ENCODE results near the gene FGF8. TPM values are rescaled to one million over a fixed set of nuclear protein-coding genes. Genes with fewer than 3 reads are reported as not detected.

FGF8 gene
- total and polyA plus RNA-seq, 2 of the 13 experiments (the other 11 are each of a cell fraction or from before 2014, with no cell fraction given), result not detected

DNA sequence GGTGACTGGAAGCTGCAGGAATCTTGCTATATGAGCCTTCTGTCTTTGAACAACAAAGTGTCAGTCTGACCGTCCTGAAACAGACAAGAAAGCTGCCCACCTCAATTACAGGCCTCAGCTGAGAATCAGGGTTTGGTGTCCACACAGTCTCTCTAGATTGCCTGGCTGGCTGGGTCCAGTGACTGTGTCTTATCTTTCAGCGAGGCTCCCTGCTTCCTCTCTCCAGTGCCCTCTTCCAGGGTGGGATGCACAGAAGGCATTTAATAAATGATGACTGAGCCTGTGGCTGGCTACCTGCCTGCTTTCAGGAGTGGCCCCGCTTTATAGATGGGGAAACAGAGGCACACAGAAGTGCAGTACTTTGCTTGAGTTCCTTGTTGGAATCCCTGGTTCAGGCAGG lies 27.4 kb downstream of the FGF8 start:
- intact Hi-C loops (cut with micrococcal nuclease; ENCODE audit: unreplicated experiment), result no loop called here
- Histone ChIP-seq H3K9ac (ENCODE audit: insufficient read depth, low read depth, low read length) (no peak overlapping the region), H3K27ac (ENCODE audit: extremely low read length, insufficient read depth, low read length) (no peak overlapping the region), H4K20me1 (ENCODE audit: insufficient read depth, low read length) (no peaks in the 10 kb centered on the region), H3K4me3 (replicated peaks in 1 of 3; ENCODE audit: insufficient read depth in 1 of 3, low read depth in 2 of 3, low read length in 3 of 3) (no peak overlapping the region), H3K9me3 (ENCODE audit: low read length) (no peaks in the 10 kb centered on the region), H2AFZ (ENCODE audit: low read length) (no peak overlapping the region), H3K27me3 (ENCODE audit: control insufficient read depth in 1 of 2, insufficient read depth in 2 of 2, low read length in 2 of 2) (peaks cover 0 to 3% of the 10 kb centered on the region in 2 experiments; a peak in 1 of 5 replicates), H3K36me3 (replicated peaks in 1 of 2; ENCODE audit: control insufficient read depth in 1 of 2, insufficient read depth in 2 of 2, low read length in 2 of 2) (no peaks in the 10 kb centered on the region), H3K4me2 (ENCODE audit: low read depth, low read length) (no peak overlapping the region), H3K79me2 (ENCODE audit: insufficient read depth, low read length) (no peaks in the 10 kb centered on the region), H3K4me1 (ENCODE audit: insufficient read depth, low read length) (peaks cover 33% of the 10 kb centered on the region)
- ATAC-seq, result no peak
- in situ Hi-C loops (cut with HindIII; ENCODE audit: extremely low pct_ligation_motif_present, low pct_unique_long_range_greater_than_20kb), result no loop called here
- TF ChIP-seq, protein P1, sequence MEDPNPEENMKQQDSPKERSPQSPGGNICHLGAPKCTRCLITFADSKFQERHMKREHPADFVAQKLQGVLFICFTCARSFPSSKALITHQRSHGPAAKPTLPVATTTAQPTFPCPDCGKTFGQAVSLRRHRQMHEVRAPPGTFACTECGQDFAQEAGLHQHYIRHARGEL (CRISPR knock-in tag; IDR thresholded peaks at IDR 0.05), result no peak
- 20% methylated on average over 2 of the region's 3 CpGs for WGBS (ENCODE audit: low lambda C conversion rate)
- CTCF ChIA-PET (ENCODE audit: low intra/inter-chr PET ratio, low total read pairs), result no interaction called here
- no peak for FAIRE-seq
- POLR2A ChIA-PET, result no interaction called here
- DNase-seq (ENCODE audit: low spot score), result no peak
- BruUV-seq (replicated peaks), result no TSS peak

DNA sequence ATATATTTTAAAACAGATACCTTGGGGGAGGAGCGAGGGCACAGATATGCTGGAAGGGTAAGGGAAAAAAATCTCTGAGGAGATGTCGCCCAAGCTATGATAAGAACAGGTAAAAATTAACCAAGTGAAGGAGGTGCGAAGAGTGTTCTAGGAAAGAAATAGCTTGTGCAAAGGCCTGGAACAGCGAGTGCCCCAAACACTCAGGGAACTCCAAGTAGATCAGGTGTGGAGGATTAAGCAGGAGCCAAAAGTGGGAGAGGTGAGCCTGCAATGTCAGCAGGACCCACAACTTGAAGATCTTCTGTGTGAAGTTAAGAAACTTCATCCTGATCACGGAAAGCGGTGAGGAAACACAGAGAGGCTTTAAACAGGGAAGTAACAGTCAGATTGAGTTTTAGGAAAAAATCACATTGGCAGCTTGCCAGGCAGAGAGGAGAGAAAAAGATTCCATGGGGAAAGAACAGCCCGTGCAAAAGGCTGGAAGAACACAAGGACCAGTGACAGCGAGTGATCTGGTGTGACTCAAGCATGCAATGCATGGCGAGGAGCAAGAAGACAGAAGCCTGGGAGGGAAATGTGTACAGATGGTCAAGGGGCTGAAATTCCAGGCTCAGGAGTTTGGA lies 30.7 kb downstream of the FGF8 start:
- H3K4me2 ChIP-seq (ENCODE audit: low read depth, low read length), result peak overlapping the region; percentile 13; the same call in 1 of the 2 replicates
- CTCF ChIA-PET (ENCODE audit: low intra/inter-chr PET ratio, low total read pairs), result no interaction called here
- H3K27ac ChIP-seq (ENCODE audit: extremely low read length, insufficient read depth, low read length), result no peak overlapping the region

More for the DNA sequence above, 30.7 kb downstream of the FGF8 start:
- DNase-seq (ENCODE audit: low spot score) (no peak), ATAC-seq (no peak; the same call in 2 of the 3 replicates), FAIRE-seq (no peak)
- Histone ChIP-seq H3K4me3 (replicated peaks in 1 of 3; ENCODE audit: insufficient read depth in 1 of 3, low read depth in 2 of 3, low read length in 3 of 3) (no peak overlapping the region), H3K4me1 (ENCODE audit: insufficient read depth, low read length) (peaks cover 27% of the 10 kb centered on the region), H3K79me2 (ENCODE audit: insufficient read depth, low read length) (no peaks in the 10 kb centered on the region), H3K27me3 (ENCODE audit: control insufficient read depth in 1 of 2, insufficient read depth in 2 of 2, low read length in 2 of 2) (peaks cover 0 to 7% of the 10 kb centered on the region in 2 experiments; a peak in 1 of 5 replicates), H3K9ac (ENCODE audit: insufficient read depth, low read depth, low read length) (no peak overlapping the region), H3K9me3 (ENCODE audit: low read length) (no peaks in the 10 kb centered on the region), H2AFZ (ENCODE audit: low read length) (no peak overlapping the region), H4K20me1 (ENCODE audit: insufficient read depth, low read length) (no peaks in the 10 kb centered on the region), H3K36me3 (replicated peaks in 1 of 2; ENCODE audit: control insufficient read depth in 1 of 2, insufficient read depth in 2 of 2, low read length in 2 of 2) (no peaks in the 10 kb centered on the region)
- POLR2A ChIA-PET, result no interaction called here
- intact Hi-C loops (cut with micrococcal nuclease; ENCODE audit: unreplicated experiment), result no loop called here
- WGBS (ENCODE audit: low lambda C conversion rate), result 25% methylated on average over 9 of the region's 9 CpGs
- in situ Hi-C loops (cut with HindIII; ENCODE audit: extremely low pct_ligation_motif_present, low pct_unique_long_range_greater_than_20kb), result no loop called here
- BruUV-seq (replicated peaks), result no TSS peak
- TF ChIP-seq LCORL (IDR thresholded peaks at IDR 0.05) (peak; percentile 89), LCORL (CRISPR knock-in tag; IDR thresholded peaks at IDR 0.05) (no peak)
- TF ChIP-seq, protein P2, sequence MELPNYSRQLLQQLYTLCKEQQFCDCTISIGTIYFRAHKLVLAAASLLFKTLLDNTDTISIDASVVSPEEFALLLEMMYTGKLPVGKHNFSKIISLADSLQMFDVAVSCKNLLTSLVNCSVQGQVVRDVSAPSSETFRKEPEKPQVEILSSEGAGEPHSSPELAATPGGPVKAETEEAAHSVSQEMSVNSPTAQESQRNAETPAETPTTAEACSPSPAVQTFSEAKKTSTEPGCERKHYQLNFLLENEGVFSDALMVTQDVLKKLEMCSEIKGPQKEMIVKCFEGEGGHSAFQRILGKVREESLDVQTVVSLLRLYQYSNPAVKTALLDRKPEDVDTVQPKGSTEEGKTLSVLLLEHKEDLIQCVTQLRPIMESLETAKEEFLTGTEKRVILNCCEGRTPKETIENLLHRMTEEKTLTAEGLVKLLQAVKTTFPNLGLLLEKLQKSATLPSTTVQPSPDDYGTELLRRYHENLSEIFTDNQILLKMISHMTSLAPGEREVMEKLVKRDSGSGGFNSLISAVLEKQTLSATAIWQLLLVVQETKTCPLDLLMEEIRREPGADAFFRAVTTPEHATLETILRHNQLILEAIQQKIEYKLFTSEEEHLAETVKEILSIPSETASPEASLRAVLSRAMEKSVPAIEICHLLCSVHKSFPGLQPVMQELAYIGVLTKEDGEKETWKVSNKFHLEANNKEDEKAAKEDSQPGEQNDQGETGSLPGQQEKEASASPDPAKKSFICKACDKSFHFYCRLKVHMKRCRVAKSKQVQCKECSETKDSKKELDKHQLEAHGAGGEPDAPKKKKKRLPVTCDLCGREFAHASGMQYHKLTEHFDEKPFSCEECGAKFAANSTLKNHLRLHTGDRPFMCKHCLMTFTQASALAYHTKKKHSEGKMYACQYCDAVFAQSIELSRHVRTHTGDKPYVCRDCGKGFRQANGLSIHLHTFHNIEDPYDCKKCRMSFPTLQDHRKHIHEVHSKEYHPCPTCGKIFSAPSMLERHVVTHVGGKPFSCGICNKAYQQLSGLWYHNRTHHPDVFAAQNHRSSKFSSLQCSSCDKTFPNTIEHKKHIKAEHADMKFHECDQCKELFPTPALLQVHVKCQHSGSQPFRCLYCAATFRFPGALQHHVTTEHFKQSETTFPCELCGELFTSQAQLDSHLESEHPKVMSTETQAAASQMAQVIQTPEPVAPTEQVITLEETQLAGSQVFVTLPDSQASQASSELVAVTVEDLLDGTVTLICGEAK (IDR thresholded peaks at IDR 0.05), result no peak
- TF ChIP-seq, protein P2 (CRISPR knock-in tag; IDR thresholded peaks at IDR 0.05), result no peak
